GM19025 (cell line): ENCODE measurements around the gene BLVRA.
"Not testable (repeated sequence)": the region's sequence is repeated elsewhere in the genome, so short reads cannot be mapped to it uniquely, and the experiment has no call there.

Source experiments
- ATAC-seq: cut with Tn5 transposase; IDR thresholded peaks from one replicate; pipeline ENCODE4 v1.9.1; 2021; ENCODE audit warnings: mild to moderate bottlenecking, low read depth, moderate library complexity; ENCODE audit not compliant: unreplicated experiment

BLVRA gene

GRCh38 chr7:43768887-43769272 is 10.4 kb downstream of the BLVRA start:
- no peak for ATAC-seq

GRCh38 chr7:43769281-43769680 is 10.8 kb downstream of the BLVRA start:
- ATAC-seq = no peak

- no peak for ATAC-seq
These were observed 11.4 kb downstream of the BLVRA start for GRCh38 chr7:43769791-43770465.

- no peak for ATAC-seq
These were observed 12.6 kb downstream of the BLVRA start for GRCh38 chr7:43771128-43771527.

- ATAC-seq = no peak
These were observed 13.1 kb downstream of the BLVRA start for GRCh38 chr7:43771573-43771972.

GRCh38 chr7:43773268-43773667 is 14.8 kb downstream of the BLVRA start:
- not testable (repeated sequence) for ATAC-seq

GRCh38 chr7:43775255-43775654 is 16.8 kb downstream of the BLVRA start:
- ATAC-seq = not testable (repeated sequence)

- ATAC-seq = not testable (repeated sequence)
These were observed 20.0 kb downstream of the BLVRA start for GRCh38 chr7:43778293-43779044.

- no peak for ATAC-seq
These were observed 20.7 kb downstream of the BLVRA start for GRCh38 chr7:43779045-43779812.

- ATAC-seq = no peak
These were observed 23.5 kb downstream of the BLVRA start for GRCh38 chr7:43781726-43782607.

- ATAC-seq = no peak
These were observed 24.5 kb downstream of the BLVRA start for GRCh38 chr7:43782768-43783555.

GRCh38 chr7:43784030-43784584 is 25.6 kb downstream of the BLVRA start:
- ATAC-seq = no peak

- peak; percentile 97 for ATAC-seq
These were observed 26.2 kb downstream of the BLVRA start for GRCh38 chr7:43784585-43785087.

- no peak for ATAC-seq
These were observed 26.9 kb downstream of the BLVRA start for GRCh38 chr7:43785420-43785819.

GRCh38 chr7:43787771-43788170 is 29.3 kb downstream of the BLVRA start:
- ATAC-seq = no peak

GRCh38 chr7:43790006-43790405 is 31.5 kb downstream of the BLVRA start:
- ATAC-seq = no peak

GRCh38 chr7:43790834-43791233 is 32.4 kb downstream of the BLVRA start:
- no peak for ATAC-seq

GRCh38 chr7:43791665-43792064 is 33.2 kb downstream of the BLVRA start:
- ATAC-seq = no peak
